GM12872 (cell line): ENCODE data around the gene TGFBRAP1.

Source experiments
- CTCF ChIP-seq: IDR thresholded peaks from 3 replicates; pipeline ENCODE4 v1.5.1; 2011; ENCODE audit warnings: low read depth, mild to moderate bottlenecking, low read length, moderate library complexity; ENCODE audit not compliant: insufficient read depth

TGFBRAP1 gene

GRCh38 chr2:105321875-105322646 is 7.5 kb downstream of the TGFBRAP1 start:
- TF ChIP-seq CTCF = no peak

DNA sequence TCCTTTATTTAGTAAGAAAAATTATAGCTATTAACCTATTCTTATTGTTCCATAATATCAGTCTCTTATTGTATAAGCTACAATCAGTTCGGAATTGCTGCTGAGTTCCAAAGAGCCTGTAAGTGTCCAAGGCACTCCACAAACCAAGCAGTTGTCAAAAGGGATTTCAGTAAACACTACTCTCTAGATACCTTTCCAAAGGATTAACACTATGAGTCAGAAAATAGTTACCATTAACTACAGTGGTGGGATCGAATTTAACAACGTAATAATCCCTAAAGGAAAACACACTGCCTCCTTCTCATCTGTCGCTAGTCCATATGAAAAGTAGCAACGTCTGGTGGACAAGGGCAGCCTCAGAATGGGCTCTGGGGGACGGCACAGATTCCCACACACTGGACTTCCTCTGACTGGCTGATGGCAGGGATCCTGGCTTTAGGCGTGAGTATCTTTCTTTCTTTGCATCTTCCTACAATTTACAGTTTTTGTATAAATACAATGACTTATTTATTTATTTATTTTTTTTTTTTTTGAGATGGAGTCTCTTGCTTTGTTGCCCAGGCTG is 8.8 kb downstream of the TGFBRAP1 start:
- TF ChIP-seq CTCF = no peak

- no peak for TF ChIP-seq CTCF
Measured at GRCh38 chr2:105317937-105318336, 11.6 kb downstream of the TGFBRAP1 start.

GRCh38 chr2:105315314-105315713 is 14.2 kb downstream of the TGFBRAP1 start:
- TF ChIP-seq CTCF = no peak

DNA sequence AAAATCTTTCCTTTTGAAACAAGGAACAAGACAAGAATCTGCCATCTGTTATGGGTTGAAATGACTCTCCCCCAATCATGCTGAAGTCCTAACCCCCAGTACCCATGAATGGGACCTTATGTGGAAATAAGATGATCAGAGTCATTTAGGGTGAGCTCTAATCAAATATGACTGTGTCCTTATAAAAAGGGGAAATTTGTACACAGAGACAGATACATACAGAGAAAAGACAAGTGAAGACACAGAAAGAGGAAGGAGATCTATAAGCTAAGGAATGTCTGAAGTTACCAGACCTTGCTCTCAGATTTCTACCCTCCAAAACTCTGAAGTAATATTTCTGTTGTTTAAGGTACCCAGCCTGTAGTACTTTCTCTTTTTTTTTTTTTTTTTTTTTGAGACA is 15.7 kb downstream of the TGFBRAP1 start:
- no peak for TF ChIP-seq CTCF

DNA sequence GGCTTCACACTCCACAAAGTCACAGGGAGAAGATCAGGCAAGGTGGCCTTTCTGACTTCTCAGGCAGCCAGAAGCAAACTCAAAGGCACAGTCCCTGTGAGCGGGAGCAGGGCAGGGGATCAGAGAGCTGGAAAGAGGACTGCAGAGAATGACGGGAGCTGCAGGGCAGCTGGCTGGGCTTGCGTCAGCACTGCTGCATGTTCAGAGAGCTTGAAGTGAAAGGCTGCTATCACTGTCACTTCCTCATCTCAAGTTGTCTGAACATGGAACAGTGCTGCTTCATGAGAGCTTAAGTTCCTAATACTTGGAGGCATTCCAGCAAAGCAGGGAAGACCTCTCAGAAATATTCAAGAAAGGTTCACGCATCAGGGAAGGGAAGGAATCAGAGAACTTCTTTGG is 20.4 kb downstream of the TGFBRAP1 start:
- TF ChIP-seq CTCF = no peak

DNA sequence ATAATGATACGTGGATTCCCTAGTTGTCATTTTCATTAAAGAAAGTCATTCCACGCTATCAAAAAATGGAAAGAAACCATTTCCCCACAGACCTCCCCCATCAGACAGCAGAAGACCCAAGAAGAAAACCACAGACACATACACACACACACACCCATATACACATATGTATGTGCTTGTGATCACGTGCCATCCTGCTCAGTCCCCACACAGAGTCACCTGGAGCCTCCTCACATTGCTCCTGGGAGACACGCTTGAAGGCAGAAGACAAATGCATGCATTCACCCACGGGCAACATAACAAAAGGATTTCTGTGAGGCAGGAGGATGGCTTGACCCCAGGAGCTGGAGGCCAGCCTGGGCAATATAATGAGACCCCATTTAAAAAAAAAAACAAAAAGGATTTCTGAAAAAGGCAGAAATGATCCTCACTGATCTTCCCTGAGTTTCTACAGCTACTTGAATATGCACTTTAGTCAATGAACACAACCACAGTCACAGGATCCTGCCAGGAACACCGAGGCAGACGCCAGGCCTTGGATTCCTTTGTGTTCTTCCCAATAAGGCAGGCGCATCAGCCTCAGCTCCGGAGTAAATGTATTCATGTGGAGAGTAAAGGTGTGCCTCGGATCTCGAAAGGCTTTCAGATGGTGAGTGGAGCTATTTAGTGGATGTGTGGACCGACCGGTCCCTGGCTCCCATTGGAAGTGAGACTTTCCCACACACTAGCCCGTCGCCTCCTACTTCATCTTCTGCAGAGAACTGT is 21.0 kb downstream of the TGFBRAP1 start:
- TF ChIP-seq CTCF = no peak
